NCI-H2196 treated with DMSO at 0.1 percent for 48 hours (cell line): ENCODE results near the gene CTNND2.
A peak's percentile ranks its signal among the peaks of the same experiment; 100 is the strongest.

Source experiments
- DNase-seq: peaks from one replicate; lab custom pipeline; 2025; ENCODE audit not compliant: unreplicated experiment; lab: John Stamatoyannopoulos, UW

Gene CTNND2, protein sequence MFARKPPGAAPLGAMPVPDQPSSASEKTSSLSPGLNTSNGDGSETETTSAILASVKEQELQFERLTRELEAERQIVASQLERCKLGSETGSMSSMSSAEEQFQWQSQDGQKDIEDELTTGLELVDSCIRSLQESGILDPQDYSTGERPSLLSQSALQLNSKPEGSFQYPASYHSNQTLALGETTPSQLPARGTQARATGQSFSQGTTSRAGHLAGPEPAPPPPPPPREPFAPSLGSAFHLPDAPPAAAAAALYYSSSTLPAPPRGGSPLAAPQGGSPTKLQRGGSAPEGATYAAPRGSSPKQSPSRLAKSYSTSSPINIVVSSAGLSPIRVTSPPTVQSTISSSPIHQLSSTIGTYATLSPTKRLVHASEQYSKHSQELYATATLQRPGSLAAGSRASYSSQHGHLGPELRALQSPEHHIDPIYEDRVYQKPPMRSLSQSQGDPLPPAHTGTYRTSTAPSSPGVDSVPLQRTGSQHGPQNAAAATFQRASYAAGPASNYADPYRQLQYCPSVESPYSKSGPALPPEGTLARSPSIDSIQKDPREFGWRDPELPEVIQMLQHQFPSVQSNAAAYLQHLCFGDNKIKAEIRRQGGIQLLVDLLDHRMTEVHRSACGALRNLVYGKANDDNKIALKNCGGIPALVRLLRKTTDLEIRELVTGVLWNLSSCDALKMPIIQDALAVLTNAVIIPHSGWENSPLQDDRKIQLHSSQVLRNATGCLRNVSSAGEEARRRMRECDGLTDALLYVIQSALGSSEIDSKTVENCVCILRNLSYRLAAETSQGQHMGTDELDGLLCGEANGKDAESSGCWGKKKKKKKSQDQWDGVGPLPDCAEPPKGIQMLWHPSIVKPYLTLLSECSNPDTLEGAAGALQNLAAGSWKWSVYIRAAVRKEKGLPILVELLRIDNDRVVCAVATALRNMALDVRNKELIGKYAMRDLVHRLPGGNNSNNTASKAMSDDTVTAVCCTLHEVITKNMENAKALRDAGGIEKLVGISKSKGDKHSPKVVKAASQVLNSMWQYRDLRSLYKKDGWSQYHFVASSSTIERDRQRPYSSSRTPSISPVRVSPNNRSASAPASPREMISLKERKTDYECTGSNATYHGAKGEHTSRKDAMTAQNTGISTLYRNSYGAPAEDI (N-terminal part only)

DNA sequence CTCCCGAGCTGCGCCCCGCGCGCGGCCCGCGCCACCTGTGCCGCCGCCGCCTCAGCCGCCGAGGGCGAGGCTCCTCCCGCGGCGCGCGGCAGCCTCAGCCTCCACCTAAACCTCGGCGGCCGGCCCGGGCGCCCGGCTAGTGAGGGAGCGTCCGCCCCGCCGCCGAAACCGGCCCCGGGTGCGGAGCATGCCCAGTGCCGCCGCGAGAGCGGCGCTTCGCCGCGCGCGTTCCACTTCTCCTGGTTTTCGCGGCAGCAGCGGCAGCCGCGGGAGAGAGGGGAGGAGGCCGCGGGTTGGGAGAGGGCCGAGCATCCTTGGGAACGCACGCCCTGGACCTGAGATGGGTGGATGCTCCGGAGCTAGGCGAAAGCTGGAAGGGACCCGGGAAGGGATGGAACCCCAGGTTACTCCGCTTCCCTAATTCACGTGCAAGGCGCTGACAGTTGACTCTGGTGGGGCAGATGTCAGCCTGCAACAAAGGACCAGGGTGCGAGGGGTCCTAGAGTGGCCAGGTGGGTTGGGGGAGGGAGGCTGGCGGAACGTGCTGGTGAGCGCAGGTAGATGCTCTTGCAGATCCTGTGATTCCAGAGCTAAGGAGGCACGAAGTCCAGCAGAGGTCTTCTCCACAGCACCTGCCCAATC lies at the start of gene CTNND2:
CTNND2 (minus strand) TSS at position 182 of the 642 bp plus-strand sequence. CDS start 593 bp downstream, outside the sequence.
- DNase-seq, result peak; percentile 7

DNA sequence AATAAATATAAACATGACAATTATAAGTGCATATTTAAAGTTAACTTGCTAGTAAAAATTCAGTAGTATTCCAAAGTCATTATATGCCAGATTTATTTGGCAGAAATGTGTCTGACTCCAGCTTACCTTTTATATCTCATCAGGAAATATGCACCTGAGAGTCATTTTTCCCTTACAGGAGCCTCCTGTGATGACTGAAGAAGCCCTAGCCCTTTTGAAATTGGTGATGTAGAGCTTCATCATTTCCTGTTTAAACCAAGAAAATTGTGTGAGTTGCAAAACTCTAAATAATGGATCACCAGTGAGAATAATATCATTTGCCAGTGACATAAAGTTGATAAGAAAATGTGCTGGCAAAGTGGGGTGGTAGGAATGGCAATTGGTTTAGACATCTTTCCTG lies 42.1 kb upstream of the CTNND2 start:
- DNase-seq, result no peak

DNA sequence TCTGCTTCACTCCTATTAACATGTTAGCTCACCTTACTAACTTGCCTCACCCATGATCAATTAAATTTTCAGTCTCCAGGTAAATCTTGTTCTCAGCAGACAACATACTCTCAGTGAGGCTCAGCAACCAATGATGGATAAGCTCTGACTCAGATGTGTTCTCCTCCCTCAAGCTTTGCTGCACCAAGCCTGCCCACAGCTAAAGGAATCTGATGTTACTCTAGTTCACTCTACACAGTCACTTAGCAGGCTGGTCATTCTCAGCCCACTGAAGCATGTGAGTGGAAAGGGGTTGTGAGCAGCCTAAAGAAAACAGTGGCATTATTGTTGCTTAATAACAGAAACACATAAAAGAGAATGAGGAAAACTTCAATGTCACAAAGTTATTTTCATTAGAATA lies 37.3 kb upstream of the CTNND2 start:
- no peak for DNase-seq

DNA sequence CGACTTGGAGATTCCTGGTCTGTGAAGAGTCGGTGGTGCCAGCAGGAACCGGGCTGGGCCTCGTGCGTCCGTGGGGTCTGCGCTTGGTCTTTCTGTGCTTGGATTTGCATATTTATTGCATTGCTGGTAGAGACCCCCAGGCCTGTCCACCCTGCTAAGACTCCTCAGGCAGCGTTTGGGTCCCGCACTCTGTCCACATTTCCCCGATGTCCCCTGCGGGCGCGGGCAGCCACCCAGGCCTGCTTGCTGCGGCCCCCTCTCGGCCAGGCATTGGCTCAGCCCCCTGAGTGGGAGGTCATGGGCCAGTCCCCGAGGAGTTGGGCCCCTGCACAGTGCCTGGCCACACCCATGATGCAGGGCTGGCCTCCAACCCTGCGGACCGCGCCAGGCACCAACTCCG lies 27.4 kb upstream of the CTNND2 start:
- DNase-seq, result no peak

DNA sequence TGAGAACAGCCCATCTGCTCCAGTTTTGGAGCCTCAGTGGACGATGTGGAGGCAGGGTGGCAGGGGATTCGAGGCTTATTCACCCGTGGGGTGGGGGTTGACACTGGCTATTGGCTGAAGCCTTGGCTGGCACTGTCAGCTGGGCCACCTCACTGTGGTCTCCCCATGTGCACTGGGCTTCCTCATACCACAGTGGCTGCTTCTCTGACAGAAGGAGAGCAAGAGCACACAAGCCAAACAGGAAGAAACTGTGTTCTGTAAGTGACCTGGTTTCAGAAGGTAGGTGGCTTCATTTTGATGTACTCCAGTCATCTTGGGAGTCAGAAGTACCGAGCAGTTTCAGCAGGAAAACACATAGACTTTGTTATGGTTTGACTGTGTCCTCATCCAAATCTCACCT lies 24.7 kb upstream of the CTNND2 start:
- no peak for DNase-seq

DNA sequence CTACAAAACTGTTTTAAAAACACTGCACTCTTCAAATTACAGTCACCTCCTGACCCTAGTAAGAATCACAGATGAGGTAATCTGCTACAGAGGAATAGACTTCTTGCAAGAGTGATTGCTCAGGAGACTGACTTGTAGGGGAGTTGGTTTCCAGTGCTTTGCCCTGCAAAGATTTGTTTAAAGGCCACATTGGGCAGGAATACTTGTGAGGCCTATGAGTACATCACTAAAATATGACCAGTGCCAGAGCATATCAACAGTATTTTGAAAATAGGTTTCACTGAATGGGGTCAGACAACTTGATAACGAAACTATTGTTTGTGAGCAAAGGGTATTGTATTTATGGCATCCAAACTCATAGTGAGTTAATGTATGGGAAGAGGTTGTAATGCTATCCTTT lies 21.5 kb upstream of the CTNND2 start:
- no peak for DNase-seq

DNA sequence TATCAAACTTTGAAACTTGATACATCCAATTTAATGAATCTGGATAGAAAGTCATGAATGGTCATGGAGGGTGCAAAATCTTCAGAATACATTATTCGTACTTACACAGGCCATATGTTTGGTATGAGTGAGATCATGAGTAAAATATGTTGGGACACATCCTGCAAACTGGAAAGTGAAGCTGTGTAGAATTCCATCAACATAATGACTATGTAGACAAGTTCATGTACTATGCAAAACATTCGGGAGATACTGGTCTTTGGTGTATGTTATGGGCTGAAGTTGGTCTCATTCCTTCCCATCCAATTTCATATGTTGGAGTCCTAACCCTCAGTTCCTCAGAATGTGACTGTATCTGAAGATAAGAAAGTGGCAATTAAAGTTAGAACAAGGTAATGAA lies 18.1 kb upstream of the CTNND2 start:
- no peak for DNase-seq

DNA sequence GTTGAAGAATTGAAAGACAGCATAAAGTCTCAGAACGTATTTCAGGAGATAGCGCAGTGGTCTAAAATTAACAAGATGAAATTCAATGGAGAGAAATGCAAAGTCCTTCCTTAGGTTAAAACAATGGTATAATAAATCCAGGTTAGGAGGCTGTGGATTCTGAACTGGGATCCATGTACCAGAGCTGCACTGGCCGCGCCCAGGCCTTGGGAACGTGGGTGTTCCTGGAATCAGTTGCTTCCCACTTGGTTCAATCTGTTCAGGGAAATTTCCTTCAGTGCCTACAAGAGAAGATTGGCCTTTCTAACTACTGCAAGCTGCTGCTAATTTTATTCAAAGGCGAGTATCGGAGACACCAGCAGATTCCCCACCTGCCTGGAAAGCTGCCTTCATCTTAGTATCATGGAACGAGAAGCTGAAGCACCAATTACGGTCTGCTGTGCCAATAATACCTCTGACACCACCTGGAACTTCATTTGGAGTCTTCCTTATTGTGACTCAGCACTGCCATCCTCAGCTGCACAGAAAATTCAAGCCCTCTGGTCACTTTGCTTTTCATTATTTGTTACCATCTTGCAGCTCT lies 14.3 kb upstream of the CTNND2 start:
- DNase-seq, result no peak

DNA sequence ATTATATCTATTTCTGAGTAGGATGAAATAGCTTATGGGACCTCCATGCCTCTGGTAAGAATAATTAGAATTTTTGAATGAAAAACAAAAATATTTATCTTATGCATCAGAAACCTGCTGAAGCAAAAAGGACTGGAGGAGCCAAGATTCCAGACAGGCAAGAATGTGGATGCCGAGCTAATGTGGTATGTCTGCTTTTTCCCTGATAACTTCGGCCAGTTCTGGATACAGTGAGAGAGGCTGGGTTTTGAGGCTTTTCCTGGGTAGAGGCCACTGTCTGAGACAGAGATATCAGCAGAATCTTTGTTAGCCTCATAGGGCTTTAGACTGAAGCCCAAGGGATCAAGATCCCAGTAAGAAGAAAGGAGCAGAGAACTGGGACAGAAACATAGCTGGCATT lies 5.2 kb upstream of the CTNND2 start:
- no peak for DNase-seq

DNA sequence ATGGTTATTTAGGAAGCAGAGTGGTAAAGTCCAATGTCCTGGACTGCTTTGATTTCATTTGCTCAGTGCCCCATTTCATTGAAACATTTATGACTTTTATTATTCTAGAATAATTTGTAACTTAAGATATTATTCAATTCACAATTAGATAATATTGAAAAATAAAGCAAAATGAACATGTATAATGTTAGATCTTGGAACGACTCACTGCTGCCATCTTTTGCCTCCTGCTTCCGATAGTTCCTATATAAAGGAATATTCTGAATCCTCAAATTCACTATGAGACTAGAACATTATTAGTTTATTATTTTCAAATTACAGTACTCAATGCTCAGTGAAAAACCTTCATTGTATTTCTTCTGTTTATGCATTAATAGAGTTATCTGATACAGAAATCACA lies 2.3 kb upstream of the CTNND2 start:
- DNase-seq, result no peak

DNA sequence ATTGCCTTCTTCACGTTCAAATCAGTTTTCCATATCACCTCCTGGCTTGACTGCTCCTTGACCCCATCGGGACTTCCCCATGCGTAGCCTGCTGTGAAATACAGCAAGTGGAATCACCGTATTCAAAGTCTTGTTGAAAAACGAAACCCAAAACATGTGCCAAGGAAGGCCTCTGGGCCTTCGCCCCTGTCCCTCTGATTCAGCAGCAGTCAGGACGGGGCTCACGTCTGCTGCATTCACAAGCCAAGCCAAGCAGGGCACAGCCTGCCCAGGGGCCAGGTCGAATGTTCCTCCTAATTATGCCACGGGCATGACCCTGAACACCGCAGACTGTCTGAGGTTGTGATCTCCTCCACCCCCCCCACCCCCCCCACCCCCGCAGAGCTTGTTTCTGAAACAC lies 960 bp upstream of the CTNND2 start:
- DNase-seq, result no peak

DNA sequence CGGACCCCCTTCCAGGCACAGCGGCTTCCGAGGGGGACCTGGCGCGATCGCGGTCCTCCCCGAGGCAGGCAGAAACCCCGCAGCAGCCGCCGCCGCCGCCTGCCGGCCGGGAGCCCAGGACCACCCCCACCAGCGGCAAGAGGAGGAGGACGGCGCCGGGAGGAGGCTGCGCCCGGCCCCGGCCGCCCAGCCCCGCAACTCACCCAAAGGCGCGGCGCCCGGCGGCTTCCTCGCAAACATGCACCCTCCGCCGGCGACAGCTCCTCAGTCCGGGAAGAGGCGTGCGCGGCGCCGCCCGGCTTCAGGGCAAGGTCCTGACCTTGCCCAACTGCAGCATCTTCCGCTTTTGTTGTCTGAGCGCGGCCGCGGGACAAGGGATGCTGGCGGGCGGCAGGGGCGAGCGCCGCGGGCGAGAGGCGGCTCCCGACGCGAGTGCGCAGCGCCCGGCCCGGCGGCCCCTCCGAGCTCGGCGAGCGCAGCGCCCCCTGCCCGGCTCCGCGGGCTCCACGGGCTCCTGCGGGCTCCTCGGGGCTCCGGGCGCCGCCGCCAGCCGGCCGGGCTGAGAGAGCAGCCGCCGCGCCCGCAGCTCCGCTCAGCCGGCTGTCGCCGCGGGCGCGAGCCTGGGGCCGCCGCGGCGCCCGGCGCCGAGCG lies 507 bp downstream of the CTNND2 start:
- DNase-seq, result no peak

DNA sequence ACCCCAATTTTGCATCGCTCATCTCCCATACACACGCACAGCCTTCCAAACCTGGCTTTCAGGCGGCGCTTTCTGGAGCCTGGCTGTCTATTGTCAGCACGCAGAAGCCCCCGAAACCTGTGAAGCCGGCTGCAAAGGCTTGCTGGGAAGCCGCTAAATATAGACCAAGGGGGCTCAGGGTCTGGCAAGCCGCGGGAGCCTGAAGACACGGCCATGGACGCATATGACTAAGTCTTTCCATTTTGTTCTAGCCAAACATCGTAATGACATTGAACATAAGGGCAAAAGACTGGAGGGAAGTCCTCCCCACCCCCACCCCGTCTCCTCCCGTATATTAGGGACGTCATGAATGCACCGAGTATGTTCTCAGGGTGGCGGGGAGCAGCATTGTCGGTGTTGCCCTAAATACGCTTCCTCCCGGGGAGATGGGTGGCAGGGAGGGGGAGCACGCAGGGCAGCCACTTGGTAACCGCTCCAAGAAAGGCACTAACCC lies 1.1 kb downstream of the CTNND2 start:
- DNase-seq, result no peak

DNA sequence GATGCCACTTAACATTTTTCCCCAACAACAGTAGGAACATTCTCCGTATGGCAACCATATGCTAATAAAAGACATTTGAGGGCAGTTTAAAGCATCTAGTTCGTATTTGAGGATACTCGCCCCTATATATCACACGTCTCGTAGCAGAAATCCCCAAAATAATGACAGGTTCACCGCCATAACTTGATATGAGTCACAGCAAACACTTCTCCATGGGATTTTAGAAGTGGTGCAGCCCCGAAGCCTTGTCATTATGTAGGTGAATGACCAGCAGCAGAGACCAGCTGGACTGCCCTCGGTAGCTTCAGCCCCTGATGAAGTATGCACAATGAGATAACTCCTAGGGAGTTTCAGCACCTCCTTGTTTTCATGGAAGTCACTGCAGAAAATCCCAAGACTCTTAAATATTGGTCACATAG lies 2.0 kb downstream of the CTNND2 start:
- DNase-seq, result no peak

DNA sequence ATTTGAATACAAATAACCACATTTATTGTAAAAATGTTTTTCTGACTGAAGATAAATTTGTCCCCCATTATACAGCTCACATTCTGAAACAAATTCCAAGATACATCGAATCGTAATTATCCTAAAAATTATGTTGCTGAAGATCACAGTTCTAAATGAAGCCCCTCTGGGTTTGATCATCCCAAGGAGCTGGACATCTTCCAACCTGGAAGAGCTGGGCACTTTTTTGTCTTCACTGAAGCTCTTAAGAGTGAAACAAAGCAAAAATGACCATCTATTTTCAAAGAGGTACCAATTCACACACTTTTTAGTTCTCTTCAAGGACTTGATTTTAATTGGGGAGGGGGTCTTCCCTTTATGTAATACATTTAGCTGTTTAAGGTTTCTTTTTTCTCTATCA lies 5.5 kb downstream of the CTNND2 start:
- DNase-seq, result no peak

DNA sequence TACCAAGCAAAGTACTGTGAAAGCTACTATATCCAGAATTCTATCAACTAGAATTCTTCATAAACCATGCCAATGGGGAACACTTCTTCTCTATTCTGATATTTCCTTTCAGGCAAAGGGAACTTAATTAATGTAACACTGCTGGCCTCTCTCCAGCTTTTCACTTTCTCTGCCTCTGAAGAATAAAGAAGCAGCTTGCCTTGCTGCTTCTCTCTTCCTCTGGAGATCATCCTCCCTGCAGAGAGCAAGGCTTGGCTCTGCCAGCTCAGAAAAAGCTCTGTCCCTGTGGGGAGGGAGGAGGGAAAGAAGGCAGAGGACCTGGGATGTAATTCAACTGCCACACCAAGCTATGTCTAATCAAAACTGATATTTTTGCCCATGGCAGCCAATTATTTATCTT lies 6.5 kb downstream of the CTNND2 start:
- no peak for DNase-seq

DNA sequence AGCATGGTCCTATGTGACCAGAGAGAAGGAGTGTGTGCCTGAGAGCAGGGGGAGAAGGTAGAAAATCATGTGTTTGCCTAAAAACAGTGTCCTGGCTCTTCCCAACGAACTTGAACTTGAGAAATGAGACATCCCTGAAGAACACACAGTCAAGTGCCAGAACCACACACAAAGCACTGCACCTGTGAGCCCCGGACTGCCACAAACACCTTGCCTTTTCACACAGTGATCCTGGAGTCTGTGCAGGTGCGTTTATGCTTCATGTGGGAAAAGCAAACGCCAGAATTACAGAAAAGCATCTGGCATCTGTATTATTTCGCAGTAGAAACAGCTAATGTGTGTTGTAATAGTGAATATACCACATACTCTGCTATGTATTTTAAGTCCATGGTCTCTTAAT lies 9.3 kb downstream of the CTNND2 start:
- DNase-seq, result no peak

DNA sequence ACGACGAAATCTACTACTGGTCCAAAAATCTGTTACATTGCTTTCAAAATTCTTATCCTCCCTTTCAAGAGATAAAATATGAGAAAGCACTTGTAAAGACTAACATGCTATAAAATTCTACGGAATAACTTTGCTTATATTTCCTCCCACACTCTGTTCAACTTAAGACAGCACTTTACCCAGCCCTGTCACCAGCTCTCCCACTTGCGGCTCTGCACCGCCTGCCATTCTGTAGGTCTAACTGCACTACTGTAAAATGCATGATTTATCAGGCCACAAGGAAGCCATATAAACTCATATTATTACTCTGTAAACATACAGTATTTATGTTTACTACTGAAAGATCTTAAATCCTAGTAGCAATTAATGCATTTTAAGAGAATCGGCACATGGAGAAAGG lies 11.4 kb downstream of the CTNND2 start:
- DNase-seq, result no peak

DNA sequence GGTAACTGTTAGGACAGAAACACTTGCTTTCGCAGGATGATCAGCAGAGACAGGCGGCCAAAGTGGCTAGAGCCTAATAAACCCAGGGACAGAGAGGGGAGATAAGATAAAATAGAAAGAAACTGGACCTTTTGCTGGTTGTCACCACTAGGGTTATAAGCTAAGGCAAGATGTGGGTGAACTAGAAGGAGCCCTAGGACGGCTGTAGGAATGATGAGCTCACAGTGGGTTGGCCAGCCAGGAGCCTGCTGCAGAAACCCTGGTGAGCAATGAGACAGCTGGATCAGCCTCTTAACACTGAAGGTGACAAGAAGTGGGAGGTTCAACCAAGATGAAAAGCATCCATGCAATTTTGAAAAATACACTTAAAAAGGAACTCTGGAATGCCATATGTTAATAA lies 13.5 kb downstream of the CTNND2 start:
- DNase-seq, result no peak

DNA sequence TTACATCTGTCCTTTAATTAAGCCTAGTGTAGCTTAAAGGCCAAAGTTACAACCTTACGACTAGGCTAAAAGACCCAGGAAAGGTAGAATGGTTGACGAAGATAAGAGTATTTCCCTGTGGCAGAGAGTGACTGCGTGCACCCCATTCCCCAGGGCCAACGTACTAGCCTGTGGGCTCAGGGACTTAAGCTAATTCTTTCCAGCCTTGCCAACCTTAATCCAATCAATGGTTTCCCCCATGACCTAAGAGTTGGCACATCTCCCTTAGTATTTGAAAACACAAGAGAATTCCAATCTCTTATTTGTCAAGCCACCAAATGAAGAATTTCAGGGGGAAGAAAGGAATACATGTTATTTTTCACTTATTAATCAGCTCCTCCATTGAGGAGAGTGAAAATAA lies 16.0 kb downstream of the CTNND2 start:
- DNase-seq, result no peak
